GM10847 (cell line): Measurements from ENCODE around the gene SCARF2.

Experiments
- POLR2A ChIP-seq: IDR thresholded peaks from 2 replicates; pipeline ENCODE4 v1.6.1; 2011; ENCODE audit not compliant: insufficient read length; ENCODE audit errors: extremely low read depth

The SCARF2 gene

GRCh38 chr22:20434264-20434751, 3.3 kb downstream of the SCARF2 start:
- no peak for TF ChIP-seq POLR2A

- no peak for TF ChIP-seq POLR2A
These were observed 3.9 kb downstream of the SCARF2 start for GRCh38 chr22:20433686-20434241.

GRCh38 chr22:20433191-20433590, 4.4 kb downstream of the SCARF2 start:
- no peak for TF ChIP-seq POLR2A

GRCh38 chr22:20432244-20432686, 5.4 kb downstream of the SCARF2 start:
- TF ChIP-seq POLR2A: no peak

GRCh38 chr22:20431511-20432192, 6.0 kb downstream of the SCARF2 start:
- TF ChIP-seq POLR2A: no peak

- no peak for TF ChIP-seq POLR2A
These were observed 6.7 kb downstream of the SCARF2 start for GRCh38 chr22:20430720-20431510.

GRCh38 chr22:20430101-20430719, 7.4 kb downstream of the SCARF2 start:
- no peak for TF ChIP-seq POLR2A

GRCh38 chr22:20429254-20430100, 8.1 kb downstream of the SCARF2 start:
- TF ChIP-seq POLR2A: no peak

- TF ChIP-seq POLR2A: no peak
These were observed 8.9 kb downstream of the SCARF2 start for GRCh38 chr22:20428496-20429253.

GRCh38 chr22:20427945-20428417, 9.6 kb downstream of the SCARF2 start:
- no peak for TF ChIP-seq POLR2A

GRCh38 chr22:20427104-20427944, 10.3 kb downstream of the SCARF2 start:
- no peak for TF ChIP-seq POLR2A

- TF ChIP-seq POLR2A: no peak
These were observed 11.4 kb downstream of the SCARF2 start for GRCh38 chr22:20426259-20426615.

- no peak for TF ChIP-seq POLR2A
These were observed 11.9 kb downstream of the SCARF2 start for GRCh38 chr22:20425566-20426258.
